Endothelial cell of umbilical vein (primary cell): ENCODE results near the gene CYP1A2.

Experiments used
- CTCF ChIP-seq, 2 donors: IDR thresholded peaks; 1 replicate in 1 of 2; 2 replicates in 1 of 2; pipeline ENCODE4 v1.5.1; 2011; ENCODE audit warnings: low read length in 2 of 2, mild to moderate bottlenecking in 2 of 2, moderate library complexity in 2 of 2, control low read depth in 1 of 2, inconsistent platforms in 1 of 2, low read depth in 1 of 2; ENCODE audit not compliant: insufficient read depth in 1 of 2; ENCODE audit errors: extremely low read depth in 1 of 2
- EZH2 ChIP-seq: IDR thresholded peaks from 2 replicates; pipeline ENCODE4 v1.6.1; 2012; ENCODE audit warnings: borderline replicate concordance, low read depth, mild to moderate bottlenecking, moderate library complexity, low read length, inconsistent platforms; ENCODE audit not compliant: severe bottlenecking
- MAX ChIP-seq: IDR thresholded peaks from 2 replicates; pipeline ENCODE4 v1.6.1; 2011; ENCODE audit not compliant: insufficient read depth, insufficient read length
- MYC ChIP-seq: IDR thresholded peaks from one replicate; pipeline ENCODE4 v1.6.1; 2011; ENCODE audit warnings: mild to moderate bottlenecking, low read depth, low read length
- POLR2A ChIP-seq: IDR thresholded peaks from 2 replicates; pipeline ENCODE4 v1.6.1; 2012; ENCODE audit warnings: low read depth, mild to moderate bottlenecking, control low read depth, low read length
- POLR2AphosphoS5 ChIP-seq: IDR thresholded peaks from 2 replicates; pipeline ENCODE4 v1.6.1; 2012; ENCODE audit warnings: low read depth, mild to moderate bottlenecking, control low read depth, low read length, moderate library complexity; ENCODE audit not compliant: insufficient read depth

- no peak for TF ChIP-seq POLR2AphosphoS5
- TF ChIP-seq CTCF (IDR thresholded peaks at IDR 0.05; ENCODE audit: extremely low read depth in 1 of 2, insufficient read depth in 1 of 2, low read depth in 1 of 2, low read length in 2 of 2), result no peak
- no peak for TF ChIP-seq EZH2
- TF ChIP-seq POLR2A, result peak; percentile 12
- TF ChIP-seq MYC, result no peak
- TF ChIP-seq MAX, result no peak
Observed at GRCh38 chr15:74782259-74783071, 33.8 kb downstream of the CYP1A2 start.
